NOMO-1 (cell line): ENCODE results near the gene CDK14.

Experiments
- DNase-seq, 2 experiments: peaks; one replicate each; lab custom pipeline; 2025; ENCODE audit not compliant: unreplicated experiment in 2 of 2; lab: John Stamatoyannopoulos, UW

The CDK14 gene

GRCh38 chr7:91230100-91230499, 634.0 kb downstream of the CDK14 start:
- no peak for DNase-seq

- no peak for DNase-seq
Measured at GRCh38 chr7:91230503-91230902, 634.4 kb downstream of the CDK14 start.

GRCh38 chr7:91233212-91233611, 637.1 kb downstream of the CDK14 start:
- DNase-seq, result no peak

- no peak for DNase-seq
Measured at GRCh38 chr7:91235211-91235832, 639.2 kb downstream of the CDK14 start.

GRCh38 chr7:91239171-91239604, 643.1 kb downstream of the CDK14 start:
- DNase-seq, result peak in 1 of 2 experiments; percentile 41

GRCh38 chr7:91239772-91240171, 643.7 kb downstream of the CDK14 start:
- no peak for DNase-seq

GRCh38 chr7:91240376-91240941, 644.3 kb downstream of the CDK14 start:
- peak; percentile 73 to 99 for DNase-seq

- peak; percentile 74 to 77 for DNase-seq
Measured at GRCh38 chr7:91242097-91242844, 646.1 kb downstream of the CDK14 start.

GRCh38 chr7:91243591-91244301, 647.6 kb downstream of the CDK14 start:
- no peak for DNase-seq

- no peak for DNase-seq
Measured at GRCh38 chr7:91247500-91247899, 651.4 kb downstream of the CDK14 start.

GRCh38 chr7:91248996-91249395, 652.9 kb downstream of the CDK14 start:
- no peak for DNase-seq

GRCh38 chr7:91249506-91250233, 653.5 kb downstream of the CDK14 start:
- DNase-seq, result no peak

GRCh38 chr7:91250706-91251105, 654.6 kb downstream of the CDK14 start:
- DNase-seq, result no peak

GRCh38 chr7:91251877-91252276, 655.8 kb downstream of the CDK14 start:
- DNase-seq, result no peak
